Gastroesophageal sphincter (tissue), 4 donors: ENCODE measurements around the gene SPSB4. TPM values are rescaled to one million over a fixed set of nuclear protein-coding genes. Genes with fewer than 3 reads are reported as not detected.

Experiments
- ATAC-seq: fragments of 150-250 bp; one replicate; pipeline ENCODE4 v1.9.1; 2016; ENCODE audit warnings: mild to moderate bottlenecking, moderate library complexity
- H3K27ac ChIP-seq, 4 donors: fragments of 200-600 bp; sonication (generic) in 3 of 4; 1 replicate in 3 of 4; 2 replicates in 1 of 4; pipeline ENCODE4 v1.5.1; 2016 to 2019
- H3K27me3 ChIP-seq: fragments of 200-600 bp; sonication (generic); one replicate; pipeline ENCODE4 v1.5.1; 2019
- H3K36me3 ChIP-seq, 2 donors: fragments of 200-600 bp; sonication (generic); one replicate each; pipeline ENCODE4 v1.5.1; 2019; ENCODE audit warnings: control low read depth in 1 of 2
- H3K4me1 ChIP-seq, 3 donors: fragments of 200-600 bp; sonication (generic); 1 replicate in 2 of 3; 2 replicates in 1 of 3; pipeline ENCODE4 v1.5.1; 2016 to 2019; ENCODE audit warnings: control low read depth in 2 of 3
- H3K4me3 ChIP-seq, 2 donors: fragments of 200-600 bp; sonication (generic); one replicate each; pipeline ENCODE4 v1.5.1; 2019; ENCODE audit warnings: mild to moderate bottlenecking in 1 of 2, moderate library complexity in 1 of 2
- H3K9me3 ChIP-seq, 3 donors: fragments of 200-600 bp; sonication (generic); one replicate each; pipeline ENCODE4 v1.5.1; 2017 to 2019; ENCODE audit warnings: control low read depth in 2 of 3
- CTCF ChIP-seq, 4 experiments: fragments of 200-600 bp in 2 of 4; fragments of 450-650 bp in 2 of 4; sonication (generic) in 1 of 4; IDR thresholded peaks; one replicate each; pipeline ENCODE4 v1.5.1; 2017 to 2019; ENCODE audit warnings: antibody characterized with exemption in 4 of 4, mild to moderate bottlenecking in 2 of 4, moderate library complexity in 2 of 4
- EP300 ChIP-seq: sonication (generic); formaldehyde crosslinking; IDR thresholded peaks from one replicate; pipeline ENCODE4 v1.6.1; 2017; ENCODE audit warnings: antibody characterized with exemption, mild to moderate bottlenecking
- POLR2A ChIP-seq, 2 donors: fragments of 450-650 bp; IDR thresholded peaks; one replicate each; pipeline ENCODE4 v1.6.1; 2017; ENCODE audit warnings: antibody characterized with exemption in 2 of 2, mild to moderate bottlenecking in 2 of 2, moderate library complexity in 1 of 2
- POLR2AphosphoS5 ChIP-seq: sonication (generic); formaldehyde crosslinking; IDR thresholded peaks from one replicate; pipeline ENCODE4 v1.6.1; 2017; ENCODE audit warnings: antibody characterized with exemption
- WGBS, 2 donors: methylation state at CpG; one replicate each; pipeline ENCODE4 v1.1.5; 2018; ENCODE audit warnings: low coverage in 1 of 2; 5-methylcytosine and 5-hydroxymethylcytosine counted together
- total RNA-seq, 4 donors: library from RNA; depleted of rRNA; stranded (reverse); fragments of >200 nt; gene quantifications; one replicate each; pipeline ENCODE4 v1.1.0, GENCODE V29; 2016

Gene SPSB4
- total RNA-seq, 4 donors from 2014 or later, result 0.22 to 3.4 (median 1.2) TPM

- no peak overlapping the region for H3K4me3 ChIP-seq
- H3K9me3 ChIP-seq, result peaks cover 0 to 10% (median 0%) of the 10 kb centered on the region in 3 donors
- no CpG with 5 or more reads among the region's 11 CpGs for WGBS, 2 donors
- TF ChIP-seq EP300 (no peak), POLR2AphosphoS5 (no peak), POLR2A (IDR thresholded peaks at IDR 0.05) (no peak), CTCF (IDR thresholded peaks at IDR 0.05) (no peak)
- H3K27me3 ChIP-seq, result no peaks in the 10 kb centered on the region
- no peaks in the 10 kb centered on the region for H3K4me1 ChIP-seq
- ATAC-seq, result no peak
- H3K27ac ChIP-seq, result no peak overlapping the region
- no peaks in the 10 kb centered on the region for H3K36me3 ChIP-seq
Observed at GRCh38 chr3:141146979-141147470, 95.9 kb downstream of the SPSB4 start.

- Histone ChIP-seq H3K9me3 (peaks cover 0 to 6% (median 0%) of the 10 kb centered on the region in 3 donors), H3K27ac (no peak overlapping the region), H3K27me3 (no peaks in the 10 kb centered on the region), H3K4me3 (no peak overlapping the region), H3K4me1 (no peaks in the 10 kb centered on the region), H3K36me3 (no peaks in the 10 kb centered on the region)
- WGBS, 2 donors, result 89 to 100% methylated on average over 1 to 9 of the region's 9 CpGs
- no peak for ATAC-seq
- no peak for TF ChIP-seq POLR2AphosphoS5
- TF ChIP-seq CTCF (IDR thresholded peaks at IDR 0.05), result no peak
- no peak for TF ChIP-seq EP300
- TF ChIP-seq POLR2A (IDR thresholded peaks at IDR 0.05), result no peak
Observed at GRCh38 chr3:141147657-141148056, 96.5 kb downstream of the SPSB4 start.

- no peak for ATAC-seq
Observed at GRCh38 chr3:141148169-141148568, 97.0 kb downstream of the SPSB4 start.

GRCh38 chr3:141148770-141149169, 97.6 kb downstream of the SPSB4 start:
- H3K27ac ChIP-seq, result no peak overlapping the region
- WGBS, 2 donors, result 100% methylated on average over 2 of the region's 2 CpGs; no CpG with 5 or more reads in 1 of the 2 donors
- H3K4me3 ChIP-seq, result no peak overlapping the region
- ATAC-seq, result no peak
- no peaks in the 10 kb centered on the region for H3K36me3 ChIP-seq
- H3K4me1 ChIP-seq, result no peaks in the 10 kb centered on the region
- H3K9me3 ChIP-seq, result no peaks in the 10 kb centered on the region
- no peak for TF ChIP-seq CTCF (IDR thresholded peaks at IDR 0.05)
- TF ChIP-seq EP300, result no peak
- no peak for TF ChIP-seq POLR2AphosphoS5
- TF ChIP-seq POLR2A (IDR thresholded peaks at IDR 0.05), result no peak
- H3K27me3 ChIP-seq, result no peaks in the 10 kb centered on the region

More at GRCh38 chr3:141148169-141148568, 97.0 kb downstream of the SPSB4 start:
- WGBS, 2 donors, result 95 to 100% methylated on average over 3 to 6 of the region's 6 CpGs
- TF ChIP-seq EP300 (no peak), POLR2A (IDR thresholded peaks at IDR 0.05) (no peak), POLR2AphosphoS5 (no peak), CTCF (IDR thresholded peaks at IDR 0.05) (no peak)
- peaks cover 0 to 3% (median 0%) of the 10 kb centered on the region in 3 donors for H3K9me3 ChIP-seq
- H3K27me3 ChIP-seq, result no peaks in the 10 kb centered on the region
- H3K36me3 ChIP-seq, result no peaks in the 10 kb centered on the region
- H3K27ac ChIP-seq, result no peak overlapping the region
- H3K4me1 ChIP-seq, result no peaks in the 10 kb centered on the region
- H3K4me3 ChIP-seq, result no peak overlapping the region

GRCh38 chr3:141150081-141150830, 99.1 kb downstream of the SPSB4 start:
- H3K9me3 ChIP-seq, result no peaks in the 10 kb centered on the region
- no peak for TF ChIP-seq CTCF (IDR thresholded peaks at IDR 0.05)
- TF ChIP-seq POLR2A (IDR thresholded peaks at IDR 0.05), result no peak
- no peak for TF ChIP-seq POLR2AphosphoS5
- TF ChIP-seq EP300, result no peak
- no peaks in the 10 kb centered on the region for H3K27me3 ChIP-seq
- ATAC-seq, result no peak
- no peaks in the 10 kb centered on the region for H3K4me1 ChIP-seq
- WGBS, 2 donors, result 77 to 80% methylated on average over 3 to 7 of the region's 12 CpGs
- no peak overlapping the region for H3K27ac ChIP-seq
- H3K36me3 ChIP-seq, result no peaks in the 10 kb centered on the region
- H3K4me3 ChIP-seq, result no peak overlapping the region
